A549 (cell line): ENCODE measurements around the gene C1orf21. TPM values are rescaled to one million over a fixed set of nuclear protein-coding genes. Genes with fewer than 3 reads are reported as not detected.
A peak's percentile ranks its signal among the peaks of the same experiment; 100 is the strongest.

Experiments
- ATAC-seq, 2 experiments: fragments of 200-7000 bp in 1 of 2; fragments of >200 bp in 1 of 2; cut with Nextera tagmentation in 1 of 2; cut with Tn5 transposase in 1 of 2; 3 replicates each; pipeline versions ENCODE4 v1.8.0 to v1.9.1; 2018 to 2020; ENCODE audit warnings: mild to moderate bottlenecking in 1 of 2, moderate library complexity in 1 of 2
- CTCF ChIA-PET: fragments of 300-600 bp; sonication (Branson Sonifier 250); formaldehyde crosslinking; extraction: SDS; loops from one replicate; lab custom pipeline; 2021; ENCODE audit warnings: antibody characterized with exemption, inconsistent platforms; lab: Yijun Ruan, JAX
- POLR2A ChIA-PET: fragments of 350-600 bp; formaldehyde crosslinking; extraction: SDS; loops from one replicate; lab custom pipeline; 2021; ENCODE audit warnings: antibody characterized with exemption, inconsistent platforms; lab: Yijun Ruan, JAX
- DNase-seq, 2 experiments: peaks; one replicate each; pipeline versions ENCODE4 v3.0.0 to v3.0.0-alpha.2; 2011 to 2016; ENCODE audit warnings: low read depth in 1 of 2, low spot score in 1 of 2
- FAIRE-seq: peaks from 2 replicates; lab custom pipeline; 2011; peaks lifted over from hg19 to GRCh38; lab: Jason Lieb, UNC
- H3K27ac ChIP-seq, 2 experiments: fragments of >200 bp; sonication (Bioruptor Twin); formaldehyde crosslinking; 3 replicates each; pipeline ENCODE4 v1.5.1; 2016 to 2017
- H3K4me1 ChIP-seq: fragments of >200 bp; sonication (Bioruptor Twin); formaldehyde crosslinking; 3 replicates; pipeline ENCODE4 v1.6.1; 2016
- H3K4me2 ChIP-seq: fragments of >200 bp; sonication (Bioruptor Twin); formaldehyde crosslinking; 3 replicates; pipeline ENCODE4 v1.6.1; 2016
- H3K4me3 ChIP-seq: fragments of >200 bp; sonication (Bioruptor Twin); formaldehyde crosslinking; 3 replicates; pipeline ENCODE4 v1.5.1; 2016
- H3K9me3 ChIP-seq: fragments of >200 bp; sonication (Bioruptor Twin); formaldehyde crosslinking; 3 replicates; pipeline ENCODE4 v1.6.1; 2016
- BHLHE40 ChIP-seq: IDR thresholded peaks from 2 replicates; pipeline ENCODE4 v1.6.1; 2012; ENCODE audit warnings: low read depth, low read length, inconsistent platforms
- CHD4 ChIP-seq: fragments of 200-600 bp; sonication (generic); IDR thresholded peaks from 2 replicates; pipeline ENCODE4 v1.6.1; 2016; ENCODE audit warnings: antibody characterized with exemption, mild to moderate bottlenecking, borderline replicate concordance
- EHF ChIP-seq: fragments of 250-450 bp; sonication (Bioruptor Pico); IDR thresholded peaks from 2 replicates; pipeline ENCODE4 v1.5.0; 2020; ENCODE audit warnings: mild to moderate bottlenecking
- FOSL2 ChIP-seq, 2 experiments: fragments of 450-650 bp in 1 of 2; fragments of >200 bp in 1 of 2; sonication (Bioruptor Twin) in 1 of 2; formaldehyde crosslinking; IDR thresholded peaks; 2 replicates each; pipeline versions ENCODE4 v1.5.0 to v1.6.1; 2016 to 2020; ENCODE audit warnings: mild to moderate bottlenecking in 1 of 2, moderate library complexity in 1 of 2
- FOXS1 ChIP-seq: fragments of 250-450 bp; sonication (Bioruptor Pico); IDR thresholded peaks from 2 replicates; pipeline ENCODE4 v1.5.0; 2020; ENCODE audit warnings: mild to moderate bottlenecking, moderate library complexity
- HEYL ChIP-seq: fragments of 250-450 bp; sonication (Bioruptor Pico); IDR thresholded peaks from 2 replicates; pipeline ENCODE4 v1.8.0; 2021; ENCODE audit warnings: mild to moderate bottlenecking, moderate library complexity
- HOXB13 ChIP-seq: fragments of 250-450 bp; sonication (Bioruptor Pico); IDR thresholded peaks from 2 replicates; pipeline ENCODE4 v1.5.0; 2020; ENCODE audit warnings: low read depth, mild to moderate bottlenecking, moderate library complexity
- JUN ChIP-seq, 2 experiments: fragments of >200 bp; sonication (Bioruptor Twin); formaldehyde crosslinking; IDR thresholded peaks; 2 replicates in 1 of 2; 3 replicates in 1 of 2; pipeline ENCODE4 v1.6.1; 2016 to 2017
- KDM1A ChIP-seq: fragments of 200-600 bp; sonication (generic); IDR thresholded peaks from 2 replicates; pipeline ENCODE4 v1.6.1; 2016; ENCODE audit warnings: low read depth, mild to moderate bottlenecking
- KDM5A ChIP-seq: fragments of 200-600 bp; sonication (generic); IDR thresholded peaks from 2 replicates; pipeline ENCODE4 v1.6.1; 2016; ENCODE audit warnings: antibody characterized with exemption, mild to moderate bottlenecking
- MAFK ChIP-seq: fragments of 450-650 bp; IDR thresholded peaks from 2 replicates; pipeline ENCODE4 v1.6.1; 2014; ENCODE audit not compliant: partially characterized antibody
- PHF8 ChIP-seq: fragments of 200-600 bp; sonication (generic); IDR thresholded peaks from 2 replicates; pipeline ENCODE4 v1.6.1; 2016; ENCODE audit warnings: low read depth, mild to moderate bottlenecking, antibody characterized with exemption, moderate library complexity, borderline replicate concordance
- RCOR1 ChIP-seq: fragments of 150-350 bp; IDR thresholded peaks from 2 replicates; pipeline ENCODE4 v1.6.1; 2014; ENCODE audit warnings: antibody characterized with exemption, low read length, low read depth
- RFX5 ChIP-seq: fragments of 450-650 bp; IDR thresholded peaks from 2 replicates; pipeline ENCODE4 v1.7.1; 2014; ENCODE audit warnings: antibody characterized with exemption, mild to moderate bottlenecking, moderate library complexity
- TFCP2L1 ChIP-seq: fragments of 250-450 bp; sonication (Bioruptor Pico); IDR thresholded peaks from 2 replicates; pipeline ENCODE4 v1.5.0; 2021; ENCODE audit warnings: mild to moderate bottlenecking
- TP53 ChIP-seq: fragments of 250-450 bp; sonication (Bioruptor Pico); IDR thresholded peaks from 2 replicates; pipeline ENCODE4 v1.5.0; 2021; ENCODE audit warnings: mild to moderate bottlenecking, moderate library complexity
- ZFP36 ChIP-seq: fragments of 450-650 bp; IDR thresholded peaks from 2 replicates; pipeline ENCODE4 v1.6.1; 2014; ENCODE audit warnings: borderline replicate concordance; ENCODE audit not compliant: partially characterized antibody
- WGBS: methylation state at CpG from one replicate; pipeline ENCODE4 v1.1.6; 2017; ENCODE audit errors: missing lambda C conversion rate; 5-methylcytosine and 5-hydroxymethylcytosine counted together
- polyA plus RNA-seq, 4 experiments: library from polyadenylated mRNA; depleted of rRNA in 3 of 4; stranded (reverse); fragments of >200 nt; fragmentation: RNase III in 1 of 4; extraction: RNeasy Plus Mini Kit Qiagen cat#74134 plus additional on column Dnase treatment in 1 of 4; gene quantifications; 2 replicates in 3 of 4; 3 replicates in 1 of 4; pipeline ENCODE4 v1.2.3, GENCODE V29; 2011 to 2017
- TF ChIP-seq, protein P1 (sequence below): fragments of 150-350 bp; IDR thresholded peaks from 2 replicates; pipeline ENCODE4 v1.6.1; 2014; ENCODE audit warnings: low read depth, mild to moderate bottlenecking, low read length
- TF ChIP-seq, protein P2 (sequence below): fragments of >200 bp; sonication (Bioruptor Twin); formaldehyde crosslinking; IDR thresholded peaks from 3 replicates; pipeline ENCODE4 v1.6.1; 2016
- TF ChIP-seq, protein P3 (sequence below): fragments of >200 bp; sonication (Bioruptor Twin); formaldehyde crosslinking; IDR thresholded peaks from 2 replicates; pipeline ENCODE4 v1.6.1; 2016
- TF ChIP-seq, protein P4 (sequence below): fragments of 250-450 bp; sonication (Bioruptor Pico); IDR thresholded peaks from 2 replicates; pipeline ENCODE4 v1.5.0; 2020; ENCODE audit warnings: low read depth, mild to moderate bottlenecking, moderate library complexity
- TF ChIP-seq, protein P5 (sequence below): IDR thresholded peaks from 2 replicates; pipeline ENCODE4 v1.6.1; 2012

Gene C1orf21
- polyA plus RNA-seq, 2 of the 4 experiments (the other 2 are of a cell fraction), result 11.4 to 11.6 TPM

DNA sequence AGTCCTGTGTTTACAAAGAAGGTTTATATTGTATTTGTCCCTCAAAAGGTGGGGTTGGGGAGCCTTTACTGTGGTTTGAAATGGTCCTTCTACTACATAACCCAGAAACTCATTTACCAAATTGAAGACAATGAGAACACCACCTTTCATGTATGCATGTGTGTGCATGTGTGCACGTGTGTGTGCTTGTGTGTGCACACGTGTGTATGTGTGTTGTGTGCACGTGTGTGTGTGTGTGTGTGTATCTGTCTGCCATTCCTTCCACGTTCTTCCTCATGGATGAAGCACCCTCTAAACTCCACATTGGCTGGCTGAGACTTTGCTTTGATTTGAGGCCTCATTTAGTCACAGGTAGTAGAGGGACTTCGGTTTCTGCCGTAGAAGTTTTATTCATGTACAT, 229.7 kb downstream of the C1orf21 start:
- POLR2A ChIA-PET, result no interaction called here
- CTCF ChIA-PET, result no interaction called here
- Histone ChIP-seq H3K9me3 (no peaks in the 10 kb centered on the region), H3K27ac (no peak overlapping the region), H3K4me1 (peaks cover 11% of the 10 kb centered on the region; the same call in 2 of the 3 replicates), H3K4me3 (no peak overlapping the region), H3K4me2 (no peak overlapping the region)
- TF ChIP-seq CHD4, result no peak
- no peak for TF ChIP-seq KDM5A
- TF ChIP-seq MAFK, result no peak
- TF ChIP-seq JUN (IDR thresholded peaks at IDR 0.05), result no peak
- TF ChIP-seq HEYL (CRISPR knock-in tag), result no peak
- TF ChIP-seq BHLHE40, result no peak
- no peak for TF ChIP-seq EHF
- TF ChIP-seq, protein P1, sequence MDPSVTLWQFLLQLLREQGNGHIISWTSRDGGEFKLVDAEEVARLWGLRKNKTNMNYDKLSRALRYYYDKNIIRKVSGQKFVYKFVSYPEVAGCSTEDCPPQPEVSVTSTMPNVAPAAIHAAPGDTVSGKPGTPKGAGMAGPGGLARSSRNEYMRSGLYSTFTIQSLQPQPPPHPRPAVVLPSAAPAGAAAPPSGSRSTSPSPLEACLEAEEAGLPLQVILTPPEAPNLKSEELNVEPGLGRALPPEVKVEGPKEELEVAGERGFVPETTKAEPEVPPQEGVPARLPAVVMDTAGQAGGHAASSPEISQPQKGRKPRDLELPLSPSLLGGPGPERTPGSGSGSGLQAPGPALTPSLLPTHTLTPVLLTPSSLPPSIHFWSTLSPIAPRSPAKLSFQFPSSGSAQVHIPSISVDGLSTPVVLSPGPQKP, result no peak
- no peak for TF ChIP-seq KDM1A
- no peak for TF ChIP-seq TP53 (CRISPR knock-in tag)
- no peak for TF ChIP-seq PHF8
- TF ChIP-seq TFCP2L1 (CRISPR knock-in tag), result no peak
- TF ChIP-seq HOXB13 (CRISPR knock-in tag), result no peak
- ATAC-seq (no peak), DNase-seq (no peak), FAIRE-seq (no peak)
- 51% methylated on average over 6 of the region's 6 CpGs for WGBS

DNA sequence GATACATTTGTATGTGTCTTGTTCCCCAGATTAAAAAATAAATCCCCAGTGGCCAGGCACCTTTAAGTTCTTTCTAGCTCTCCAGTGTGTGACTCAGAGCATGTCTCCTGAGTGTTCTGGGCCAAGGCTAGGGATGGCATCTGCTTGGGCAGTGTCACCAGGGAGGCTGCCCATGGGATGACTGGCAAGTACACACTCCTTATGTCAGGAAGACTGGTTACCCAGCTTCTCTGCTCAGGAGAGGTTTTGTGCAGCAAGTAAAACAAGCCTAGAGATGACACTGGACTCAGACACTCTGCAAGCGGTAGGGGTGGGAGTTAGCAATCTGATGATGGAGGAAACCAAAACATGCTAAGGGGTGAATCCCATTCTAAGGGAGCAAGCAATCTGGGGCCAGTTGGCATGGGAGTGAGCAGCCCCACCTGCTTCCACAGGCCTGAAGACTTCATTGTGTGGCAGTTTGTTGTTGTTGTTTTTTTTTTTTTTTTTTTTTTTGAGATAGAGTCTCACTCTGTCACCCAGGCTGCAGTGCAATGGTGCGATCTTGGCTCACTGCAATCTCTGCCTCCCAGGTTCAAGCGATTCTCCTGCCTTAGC, 230.7 kb downstream of the C1orf21 start:
- ATAC-seq, result no peak
- Histone ChIP-seq H3K4me2 (no peak overlapping the region), H3K4me1 (peaks cover 9% of the 10 kb centered on the region), H3K27ac (0 out of 6 replicates have a peak overlapping the region, but pooled peaks of 1 of the 2 experiments have one; percentile 6), H3K4me3 (no peak overlapping the region), H3K9me3 (no peaks in the 10 kb centered on the region)
- CTCF ChIA-PET, result no interaction called here
- 73% methylated on average over 3 of the region's 3 CpGs for whole genome bisulfite sequencing
- POLR2A ChIA-PET, result no interaction called here
- no peak for FAIRE-seq
- TF ChIP-seq FOSL2 (IDR thresholded peaks at IDR 0.05) (no peak), FOSL2 (CRISPR knock-in tag; IDR thresholded peaks at IDR 0.05) (no peak), ZFP36 (no peak), FOXS1 (CRISPR knock-in tag) (no peak), RFX5 (no peak), KDM1A (no peak), RCOR1 (no peak)
- TF ChIP-seq, protein P2, sequence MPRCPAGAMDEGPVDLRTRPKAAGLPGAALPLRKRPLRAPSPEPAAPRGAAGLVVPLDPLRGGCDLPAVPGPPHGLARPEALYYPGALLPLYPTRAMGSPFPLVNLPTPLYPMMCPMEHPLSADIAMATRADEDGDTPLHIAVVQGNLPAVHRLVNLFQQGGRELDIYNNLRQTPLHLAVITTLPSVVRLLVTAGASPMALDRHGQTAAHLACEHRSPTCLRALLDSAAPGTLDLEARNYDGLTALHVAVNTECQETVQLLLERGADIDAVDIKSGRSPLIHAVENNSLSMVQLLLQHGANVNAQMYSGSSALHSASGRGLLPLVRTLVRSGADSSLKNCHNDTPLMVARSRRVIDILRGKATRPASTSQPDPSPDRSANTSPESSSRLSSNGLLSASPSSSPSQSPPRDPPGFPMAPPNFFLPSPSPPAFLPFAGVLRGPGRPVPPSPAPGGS, result no peak
- TF ChIP-seq, protein P3, sequence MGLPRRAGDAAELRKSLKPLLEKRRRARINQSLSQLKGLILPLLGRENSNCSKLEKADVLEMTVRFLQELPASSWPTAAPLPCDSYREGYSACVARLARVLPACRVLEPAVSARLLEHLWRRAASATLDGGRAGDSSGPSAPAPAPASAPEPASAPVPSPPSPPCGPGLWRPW, result no peak
- TF ChIP-seq, protein P4, sequence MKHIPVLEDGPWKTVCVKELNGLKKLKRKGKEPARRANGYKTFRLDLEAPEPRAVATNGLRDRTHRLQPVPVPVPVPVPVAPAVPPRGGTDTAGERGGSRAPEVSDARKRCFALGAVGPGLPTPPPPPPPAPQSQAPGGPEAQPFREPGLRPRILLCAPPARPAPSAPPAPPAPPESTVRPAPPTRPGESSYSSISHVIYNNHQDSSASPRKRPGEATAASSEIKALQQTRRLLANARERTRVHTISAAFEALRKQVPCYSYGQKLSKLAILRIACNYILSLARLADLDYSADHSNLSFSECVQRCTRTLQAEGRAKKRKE (CRISPR knock-in tag), result no peak
- TF ChIP-seq, protein P5, sequence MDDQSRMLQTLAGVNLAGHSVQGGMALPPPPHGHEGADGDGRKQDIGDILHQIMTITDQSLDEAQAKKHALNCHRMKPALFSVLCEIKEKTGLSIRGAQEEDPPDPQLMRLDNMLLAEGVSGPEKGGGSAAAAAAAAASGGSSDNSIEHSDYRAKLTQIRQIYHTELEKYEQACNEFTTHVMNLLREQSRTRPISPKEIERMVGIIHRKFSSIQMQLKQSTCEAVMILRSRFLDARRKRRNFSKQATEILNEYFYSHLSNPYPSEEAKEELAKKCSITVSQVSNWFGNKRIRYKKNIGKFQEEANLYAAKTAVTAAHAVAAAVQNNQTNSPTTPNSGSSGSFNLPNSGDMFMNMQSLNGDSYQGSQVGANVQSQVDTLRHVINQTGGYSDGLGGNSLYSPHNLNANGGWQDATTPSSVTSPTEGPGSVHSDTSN, result no peak
- no peak for DNase-seq
